WTC11 (cell line): Measurements from ENCODE around the gene ZNF827. TPM values are rescaled to one million over a fixed set of nuclear protein-coding genes. Genes with fewer than 3 reads are reported as not detected.

ENCODE experiments used
- ATAC-seq: fragments of 200-7000 bp; cut with Tn5 transposase; 2 replicates; pipeline ENCODE4 v1.10.0; 2021; ENCODE audit warnings: mild to moderate bottlenecking, moderate library complexity
- CTCF ChIA-PET: fragments of 300-600 bp; sonication (Branson Sonifier 250); formaldehyde crosslinking; loops from one replicate; lab custom pipeline; 2021; ENCODE audit warnings: antibody characterized with exemption; lab: Charles Lee
- POLR2A ChIA-PET: fragments of 350-600 bp; sonication (Branson Sonifier 250); formaldehyde crosslinking; loops from one replicate; lab custom pipeline; 2021; ENCODE audit warnings: antibody characterized with exemption; lab: Charles Lee
- DNase-seq: peaks from one replicate; pipeline ENCODE4 v3.0.0; 2021; ENCODE audit warnings: low spot score
- H3K27ac Mint-ChIP-seq: 2 replicates; pipeline ENCODE4 v1.8.0; 2021; ENCODE audit warnings: mixed read lengths
- H3K27me3 Mint-ChIP-seq: 2 replicates; pipeline ENCODE4 v1.8.0; 2021; ENCODE audit warnings: low read depth, mild to moderate bottlenecking, moderate library complexity, mixed read lengths
- H3K36me3 Mint-ChIP-seq: 2 replicates; pipeline ENCODE4 v1.8.0; 2021; ENCODE audit warnings: mixed read lengths
- H3K4me1 Mint-ChIP-seq: 2 replicates; pipeline ENCODE4 v1.8.0; 2022; ENCODE audit warnings: mixed read lengths
- H3K4me3 Mint-ChIP-seq: 2 replicates; pipeline ENCODE4 v1.8.0; 2021; ENCODE audit warnings: mild to moderate bottlenecking, moderate library complexity, mixed read lengths
- H3K9me3 Mint-ChIP-seq: 2 replicates; pipeline ENCODE4 v1.8.0; 2021; ENCODE audit warnings: mixed read lengths
- ATF2 ChIP-seq: sonication (generic); formaldehyde crosslinking; IDR thresholded peaks from 2 replicates; pipeline ENCODE4 v1.8.1; 2022; ENCODE audit warnings: low read depth, missing genetic modification reagents, borderline replicate concordance
- ELF4 ChIP-seq: sonication (generic); formaldehyde crosslinking; IDR thresholded peaks from 2 replicates; pipeline ENCODE4 v1.8.1; 2022; ENCODE audit warnings: low read depth, mild to moderate bottlenecking, moderate library complexity, missing genetic modification reagents
- MAX ChIP-seq: sonication (generic); formaldehyde crosslinking; IDR thresholded peaks from 2 replicates; pipeline ENCODE4 v1.8.0; 2022; ENCODE audit warnings: mild to moderate bottlenecking, missing genetic modification reagents
- NFE2L1 ChIP-seq: sonication (generic); formaldehyde crosslinking; IDR thresholded peaks from 2 replicates; pipeline ENCODE4 v1.8.1; 2023; ENCODE audit warnings: missing genetic modification reagents
- NFYB ChIP-seq: sonication (generic); formaldehyde crosslinking; conservative IDR thresholded peaks from 2 replicates; pipeline ENCODE4 v1.8.0; 2022; ENCODE audit warnings: low read depth, missing genetic modification reagents
- PREB ChIP-seq: sonication (generic); formaldehyde crosslinking; IDR thresholded peaks from 2 replicates; pipeline ENCODE4 v1.8.1; 2022; ENCODE audit warnings: mild to moderate bottlenecking, missing genetic modification reagents, moderate library complexity, borderline replicate concordance
- TEAD4 ChIP-seq: sonication (generic); formaldehyde crosslinking; IDR thresholded peaks from 2 replicates; pipeline ENCODE4 v1.8.0; 2022; ENCODE audit warnings: mild to moderate bottlenecking, missing genetic modification reagents
- ZMAT4 ChIP-seq: fragments of 250-450 bp; sonication (Bioruptor Pico); IDR thresholded peaks from 2 replicates; pipeline ENCODE4 v1.9.0; 2021; ENCODE audit warnings: mild to moderate bottlenecking
- ZNF121 ChIP-seq: sonication (generic); formaldehyde crosslinking; IDR thresholded peaks from 2 replicates; pipeline ENCODE4 v1.8.0; 2023; ENCODE audit warnings: missing genetic modification reagents
- ZNF138 ChIP-seq: sonication (generic); formaldehyde crosslinking; conservative IDR thresholded peaks from 2 replicates; pipeline ENCODE4 v1.8.1; 2022; ENCODE audit warnings: mild to moderate bottlenecking, moderate library complexity, missing genetic modification reagents
- ZNF396 ChIP-seq: fragments of 250-450 bp; sonication (Bioruptor Pico); IDR thresholded peaks from 2 replicates; pipeline ENCODE4 v1.8.0; 2021; ENCODE audit warnings: mild to moderate bottlenecking, moderate library complexity, borderline replicate concordance
- ZNF423 ChIP-seq: fragments of 250-450 bp; sonication (Bioruptor Pico); IDR thresholded peaks from 2 replicates; pipeline ENCODE4 v2.1.2; 2022; ENCODE audit warnings: mild to moderate bottlenecking, moderate library complexity
- total RNA-seq: library from RNA; stranded (reverse); gene quantifications from 3 replicates; pipeline ENCODE4 v1.2.3, GENCODE V29; 2021
- TF ChIP-seq, protein P1 (sequence below): fragments of 200-600 bp; IDR thresholded peaks from 2 replicates; pipeline ENCODE4 v1.8.0; 2022; ENCODE audit warnings: antibody characterized with exemption
- TF ChIP-seq, protein P2 (sequence below): sonication (generic); formaldehyde crosslinking; IDR thresholded peaks from 2 replicates; pipeline ENCODE4 v1.8.1; 2022; ENCODE audit warnings: mild to moderate bottlenecking, moderate library complexity, missing genetic modification reagents
- TF ChIP-seq, protein P3 (sequence below): sonication (generic); formaldehyde crosslinking; IDR thresholded peaks from 2 replicates; pipeline ENCODE4 v1.8.0; 2023; ENCODE audit warnings: missing genetic modification reagents, mild to moderate bottlenecking, borderline replicate concordance
- TF ChIP-seq, protein P4 (sequence below): sonication (generic); formaldehyde crosslinking; IDR thresholded peaks from 2 replicates; pipeline ENCODE4 v1.8.1; 2023; ENCODE audit warnings: mild to moderate bottlenecking, moderate library complexity, missing genetic modification reagents
- TF ChIP-seq, protein P5 (sequence below): fragments of 250-450 bp; sonication (Bioruptor Pico); IDR thresholded peaks from 2 replicates; pipeline ENCODE4 v1.9.0; 2021; ENCODE audit warnings: mild to moderate bottlenecking

Gene ZNF827
- total RNA-seq, 1 experiment from 2014 or later = 25.6 TPM

GRCh38 chr4:145870155-145871020, 68.2 kb downstream of the ZNF827 start:
- ATAC-seq = peak; percentile 64
- no peaks in the 10 kb centered on the region; the same call in 1 of the 2 replicates for H3K9me3 Mint-ChIP-seq
- peak overlapping the region; percentile 61 for H3K27ac Mint-ChIP-seq
- CTCF ChIA-PET = interaction anchor here (1.0 kb wide), 1 partner anchor 18 kb away, joined by 3 read pairs; no protein-coding TSS in a partner anchor
- TF ChIP-seq, protein P1, sequence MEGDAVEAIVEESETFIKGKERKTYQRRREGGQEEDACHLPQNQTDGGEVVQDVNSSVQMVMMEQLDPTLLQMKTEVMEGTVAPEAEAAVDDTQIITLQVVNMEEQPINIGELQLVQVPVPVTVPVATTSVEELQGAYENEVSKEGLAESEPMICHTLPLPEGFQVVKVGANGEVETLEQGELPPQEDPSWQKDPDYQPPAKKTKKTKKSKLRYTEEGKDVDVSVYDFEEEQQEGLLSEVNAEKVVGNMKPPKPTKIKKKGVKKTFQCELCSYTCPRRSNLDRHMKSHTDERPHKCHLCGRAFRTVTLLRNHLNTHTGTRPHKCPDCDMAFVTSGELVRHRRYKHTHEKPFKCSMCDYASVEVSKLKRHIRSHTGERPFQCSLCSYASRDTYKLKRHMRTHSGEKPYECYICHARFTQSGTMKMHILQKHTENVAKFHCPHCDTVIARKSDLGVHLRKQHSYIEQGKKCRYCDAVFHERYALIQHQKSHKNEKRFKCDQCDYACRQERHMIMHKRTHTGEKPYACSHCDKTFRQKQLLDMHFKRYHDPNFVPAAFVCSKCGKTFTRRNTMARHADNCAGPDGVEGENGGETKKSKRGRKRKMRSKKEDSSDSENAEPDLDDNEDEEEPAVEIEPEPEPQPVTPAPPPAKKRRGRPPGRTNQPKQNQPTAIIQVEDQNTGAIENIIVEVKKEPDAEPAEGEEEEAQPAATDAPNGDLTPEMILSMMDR = no peak
- TF ChIP-seq, protein P2, sequence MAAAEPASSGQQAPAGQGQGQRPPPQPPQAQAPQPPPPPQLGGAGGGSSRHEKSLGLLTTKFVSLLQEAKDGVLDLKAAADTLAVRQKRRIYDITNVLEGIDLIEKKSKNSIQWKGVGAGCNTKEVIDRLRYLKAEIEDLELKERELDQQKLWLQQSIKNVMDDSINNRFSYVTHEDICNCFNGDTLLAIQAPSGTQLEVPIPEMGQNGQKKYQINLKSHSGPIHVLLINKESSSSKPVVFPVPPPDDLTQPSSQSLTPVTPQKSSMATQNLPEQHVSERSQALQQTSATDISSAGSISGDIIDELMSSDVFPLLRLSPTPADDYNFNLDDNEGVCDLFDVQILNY (CRISPR knock-in tag) = no peak
- TF ChIP-seq NFE2L1 (CRISPR knock-in tag) (no peak), ZMAT4 (no peak), ZNF121 (no peak), ATF2 (CRISPR knock-in tag) (no peak), ZNF396 (CRISPR knock-in tag) (no peak), ZNF423 (no peak), ZNF138 (CRISPR knock-in tag) (no peak), PREB (no peak), NFYB (CRISPR knock-in tag) (no peak), MAX (CRISPR knock-in tag) (no peak), TEAD4 (CRISPR knock-in tag) (no peak), ELF4 (CRISPR knock-in tag) (no peak)
- TF ChIP-seq, protein P3, sequence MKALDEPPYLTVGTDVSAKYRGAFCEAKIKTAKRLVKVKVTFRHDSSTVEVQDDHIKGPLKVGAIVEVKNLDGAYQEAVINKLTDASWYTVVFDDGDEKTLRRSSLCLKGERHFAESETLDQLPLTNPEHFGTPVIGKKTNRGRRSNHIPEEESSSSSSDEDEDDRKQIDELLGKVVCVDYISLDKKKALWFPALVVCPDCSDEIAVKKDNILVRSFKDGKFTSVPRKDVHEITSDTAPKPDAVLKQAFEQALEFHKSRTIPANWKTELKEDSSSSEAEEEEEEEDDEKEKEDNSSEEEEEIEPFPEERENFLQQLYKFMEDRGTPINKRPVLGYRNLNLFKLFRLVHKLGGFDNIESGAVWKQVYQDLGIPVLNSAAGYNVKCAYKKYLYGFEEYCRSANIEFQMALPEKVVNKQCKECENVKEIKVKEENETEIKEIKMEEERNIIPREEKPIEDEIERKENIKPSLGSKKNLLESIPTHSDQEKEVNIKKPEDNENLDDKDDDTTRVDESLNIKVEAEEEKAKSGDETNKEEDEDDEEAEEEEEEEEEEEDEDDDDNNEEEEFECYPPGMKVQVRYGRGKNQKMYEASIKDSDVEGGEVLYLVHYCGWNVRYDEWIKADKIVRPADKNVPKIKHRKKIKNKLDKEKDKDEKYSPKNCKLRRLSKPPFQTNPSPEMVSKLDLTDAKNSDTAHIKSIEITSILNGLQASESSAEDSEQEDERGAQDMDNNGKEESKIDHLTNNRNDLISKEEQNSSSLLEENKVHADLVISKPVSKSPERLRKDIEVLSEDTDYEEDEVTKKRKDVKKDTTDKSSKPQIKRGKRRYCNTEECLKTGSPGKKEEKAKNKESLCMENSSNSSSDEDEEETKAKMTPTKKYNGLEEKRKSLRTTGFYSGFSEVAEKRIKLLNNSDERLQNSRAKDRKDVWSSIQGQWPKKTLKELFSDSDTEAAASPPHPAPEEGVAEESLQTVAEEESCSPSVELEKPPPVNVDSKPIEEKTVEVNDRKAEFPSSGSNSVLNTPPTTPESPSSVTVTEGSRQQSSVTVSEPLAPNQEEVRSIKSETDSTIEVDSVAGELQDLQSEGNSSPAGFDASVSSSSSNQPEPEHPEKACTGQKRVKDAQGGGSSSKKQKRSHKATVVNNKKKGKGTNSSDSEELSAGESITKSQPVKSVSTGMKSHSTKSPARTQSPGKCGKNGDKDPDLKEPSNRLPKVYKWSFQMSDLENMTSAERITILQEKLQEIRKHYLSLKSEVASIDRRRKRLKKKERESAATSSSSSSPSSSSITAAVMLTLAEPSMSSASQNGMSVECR (CRISPR knock-in tag) = no peak
- TF ChIP-seq, protein P4, sequence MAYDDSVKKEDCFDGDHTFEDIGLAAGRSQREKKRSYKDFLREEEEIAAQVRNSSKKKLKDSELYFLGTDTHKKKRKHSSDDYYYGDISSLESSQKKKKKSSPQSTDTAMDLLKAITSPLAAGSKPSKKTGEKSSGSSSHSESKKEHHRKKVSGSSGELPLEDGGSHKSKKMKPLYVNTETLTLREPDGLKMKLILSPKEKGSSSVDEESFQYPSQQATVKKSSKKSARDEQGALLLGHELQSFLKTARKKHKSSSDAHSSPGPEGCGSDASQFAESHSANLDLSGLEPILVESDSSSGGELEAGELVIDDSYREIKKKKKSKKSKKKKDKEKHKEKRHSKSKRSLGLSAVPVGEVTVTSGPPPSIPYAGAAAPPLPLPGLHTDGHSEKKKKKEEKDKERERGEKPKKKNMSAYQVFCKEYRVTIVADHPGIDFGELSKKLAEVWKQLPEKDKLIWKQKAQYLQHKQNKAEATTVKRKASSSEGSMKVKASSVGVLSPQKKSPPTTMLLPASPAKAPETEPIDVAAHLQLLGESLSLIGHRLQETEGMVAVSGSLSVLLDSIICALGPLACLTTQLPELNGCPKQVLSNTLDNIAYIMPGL = no peak
- TF ChIP-seq, protein P5, sequence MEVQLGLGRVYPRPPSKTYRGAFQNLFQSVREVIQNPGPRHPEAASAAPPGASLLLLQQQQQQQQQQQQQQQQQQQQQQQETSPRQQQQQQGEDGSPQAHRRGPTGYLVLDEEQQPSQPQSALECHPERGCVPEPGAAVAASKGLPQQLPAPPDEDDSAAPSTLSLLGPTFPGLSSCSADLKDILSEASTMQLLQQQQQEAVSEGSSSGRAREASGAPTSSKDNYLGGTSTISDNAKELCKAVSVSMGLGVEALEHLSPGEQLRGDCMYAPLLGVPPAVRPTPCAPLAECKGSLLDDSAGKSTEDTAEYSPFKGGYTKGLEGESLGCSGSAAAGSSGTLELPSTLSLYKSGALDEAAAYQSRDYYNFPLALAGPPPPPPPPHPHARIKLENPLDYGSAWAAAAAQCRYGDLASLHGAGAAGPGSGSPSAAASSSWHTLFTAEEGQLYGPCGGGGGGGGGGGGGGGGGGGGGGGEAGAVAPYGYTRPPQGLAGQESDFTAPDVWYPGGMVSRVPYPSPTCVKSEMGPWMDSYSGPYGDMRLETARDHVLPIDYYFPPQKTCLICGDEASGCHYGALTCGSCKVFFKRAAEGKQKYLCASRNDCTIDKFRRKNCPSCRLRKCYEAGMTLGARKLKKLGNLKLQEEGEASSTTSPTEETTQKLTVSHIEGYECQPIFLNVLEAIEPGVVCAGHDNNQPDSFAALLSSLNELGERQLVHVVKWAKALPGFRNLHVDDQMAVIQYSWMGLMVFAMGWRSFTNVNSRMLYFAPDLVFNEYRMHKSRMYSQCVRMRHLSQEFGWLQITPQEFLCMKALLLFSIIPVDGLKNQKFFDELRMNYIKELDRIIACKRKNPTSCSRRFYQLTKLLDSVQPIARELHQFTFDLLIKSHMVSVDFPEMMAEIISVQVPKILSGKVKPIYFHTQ = no peak
- no peak for DNase-seq
- no peaks in the 10 kb centered on the region for H3K27me3 Mint-ChIP-seq
- H3K4me3 Mint-ChIP-seq = no peak overlapping the region
- POLR2A ChIA-PET = no interaction called here
- peaks cover 32% of the 10 kb centered on the region for H3K36me3 Mint-ChIP-seq
- peaks cover 38% of the 10 kb centered on the region for H3K4me1 Mint-ChIP-seq
